Right atrium auricular region (tissue), 2 donors: Measurements from ENCODE around the gene EPB41L4B. TPM values are rescaled to one million over a fixed set of nuclear protein-coding genes. Genes with fewer than 3 reads are reported as not detected.

Experiments
- DNase-seq: peaks from one replicate; pipeline ENCODE4 v3.0.0-alpha.2; 2019; ENCODE audit warnings: low spot score
- H3K27ac ChIP-seq, 2 donors: fragments of 200-600 bp; sonication (generic); 1 replicate in 1 of 2; 2 replicates in 1 of 2; pipeline ENCODE4 v1.5.1; 2016 to 2019
- H3K27me3 ChIP-seq, 2 donors: fragments of 200-600 bp; sonication (generic); one replicate each; pipeline versions ENCODE4 v1.5.1 to v1.6.0; 2017 to 2019
- H3K36me3 ChIP-seq: fragments of 200-600 bp; sonication (generic); one replicate; pipeline ENCODE4 v1.5.1; 2016
- H3K4me1 ChIP-seq, 2 donors: fragments of 200-600 bp; sonication (generic); one replicate each; pipeline versions ENCODE4 v1.5.1 to v1.6.0; 2017 to 2019
- H3K4me3 ChIP-seq, 2 donors: fragments of 200-600 bp; sonication (generic); 1 replicate in 1 of 2; 2 replicates in 1 of 2; pipeline ENCODE4 v1.5.1; 2017 to 2019; ENCODE audit warnings: mild to moderate bottlenecking in 1 of 2, moderate library complexity in 1 of 2
- H3K9me3 ChIP-seq, 2 donors: fragments of 200-600 bp; sonication (generic); one replicate each; pipeline ENCODE4 v1.5.1; 2019
- total RNA-seq, 2 donors: library from RNA; depleted of rRNA; stranded (reverse); fragments of >200 nt; gene quantifications; one replicate each; pipeline ENCODE4 v1.1.0, GENCODE V29; 2016
- TF ChIP-seq, protein P1 (sequence below), 2 donors: fragments of 200-600 bp; sonication (generic); IDR thresholded peaks; one replicate each; pipeline ENCODE4 v1.5.1; 2019; ENCODE audit warnings: antibody characterized with exemption in 2 of 2

The EPB41L4B gene
- total RNA-seq, 2 donors from 2014 or later, result 15.3 to 30.4 TPM

GRCh38 chr9:109161471-109161870 is 159.4 kb downstream of the EPB41L4B start:
- Histone ChIP-seq H3K9me3 (no peaks in the 10 kb centered on the region), H3K36me3 (no peaks in the 10 kb centered on the region), H3K27me3 (no peaks in the 10 kb centered on the region), H3K4me1 (no peaks in the 10 kb centered on the region), H3K27ac (no peak overlapping the region), H3K4me3 (no peak overlapping the region)
- no peak for DNase-seq
- TF ChIP-seq, protein P1, sequence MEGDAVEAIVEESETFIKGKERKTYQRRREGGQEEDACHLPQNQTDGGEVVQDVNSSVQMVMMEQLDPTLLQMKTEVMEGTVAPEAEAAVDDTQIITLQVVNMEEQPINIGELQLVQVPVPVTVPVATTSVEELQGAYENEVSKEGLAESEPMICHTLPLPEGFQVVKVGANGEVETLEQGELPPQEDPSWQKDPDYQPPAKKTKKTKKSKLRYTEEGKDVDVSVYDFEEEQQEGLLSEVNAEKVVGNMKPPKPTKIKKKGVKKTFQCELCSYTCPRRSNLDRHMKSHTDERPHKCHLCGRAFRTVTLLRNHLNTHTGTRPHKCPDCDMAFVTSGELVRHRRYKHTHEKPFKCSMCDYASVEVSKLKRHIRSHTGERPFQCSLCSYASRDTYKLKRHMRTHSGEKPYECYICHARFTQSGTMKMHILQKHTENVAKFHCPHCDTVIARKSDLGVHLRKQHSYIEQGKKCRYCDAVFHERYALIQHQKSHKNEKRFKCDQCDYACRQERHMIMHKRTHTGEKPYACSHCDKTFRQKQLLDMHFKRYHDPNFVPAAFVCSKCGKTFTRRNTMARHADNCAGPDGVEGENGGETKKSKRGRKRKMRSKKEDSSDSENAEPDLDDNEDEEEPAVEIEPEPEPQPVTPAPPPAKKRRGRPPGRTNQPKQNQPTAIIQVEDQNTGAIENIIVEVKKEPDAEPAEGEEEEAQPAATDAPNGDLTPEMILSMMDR (IDR thresholded peaks at IDR 0.05), result no peak

DNA sequence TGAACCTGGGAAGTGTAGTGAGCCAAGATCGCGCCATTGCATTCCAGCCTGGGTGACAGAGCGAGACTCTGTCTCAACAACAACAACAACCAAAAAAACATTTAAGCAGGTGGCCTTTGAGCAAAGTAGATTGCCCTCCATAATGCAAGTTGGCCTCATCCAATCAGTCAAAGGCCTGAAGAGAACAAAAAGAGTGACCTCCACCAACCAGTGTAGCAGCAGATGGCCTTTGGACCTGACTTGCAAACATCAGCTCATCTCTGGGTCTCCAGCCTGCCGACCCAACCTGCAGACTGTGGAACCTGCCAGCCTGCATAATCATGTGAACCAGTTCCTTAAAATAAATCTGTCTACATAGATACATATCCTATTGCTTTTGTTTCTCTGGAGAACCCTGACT is 161.3 kb downstream of the EPB41L4B start:
- no peak for DNase-seq
- H3K36me3 ChIP-seq, result no peaks in the 10 kb centered on the region
- H3K4me1 ChIP-seq, result no peaks in the 10 kb centered on the region
- TF ChIP-seq, protein P1 (IDR thresholded peaks at IDR 0.05), result no peak
- H3K9me3 ChIP-seq, result no peaks in the 10 kb centered on the region
- no peak overlapping the region for H3K4me3 ChIP-seq
- H3K27me3 ChIP-seq, result no peaks in the 10 kb centered on the region
- no peak overlapping the region for H3K27ac ChIP-seq

DNA sequence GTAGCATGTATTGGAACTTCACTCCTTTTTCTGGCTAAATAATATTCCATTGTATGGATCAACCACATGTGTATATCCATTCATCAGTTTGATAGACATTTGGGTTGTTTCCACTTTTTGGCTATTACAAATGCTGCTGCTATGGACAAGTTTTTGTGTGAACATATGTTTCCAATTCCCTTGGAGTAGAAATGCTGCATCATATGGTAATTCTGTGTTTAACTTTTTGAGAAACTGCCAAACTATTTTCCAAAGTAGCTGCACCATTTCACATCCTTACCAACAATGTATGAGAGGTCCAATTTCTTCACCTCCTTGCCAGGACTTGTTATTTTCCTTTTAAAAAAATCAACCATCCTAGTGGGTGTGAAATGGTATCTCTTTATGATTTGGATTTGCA is 162.2 kb downstream of the EPB41L4B start:
- H3K36me3 ChIP-seq, result no peaks in the 10 kb centered on the region
- H3K9me3 ChIP-seq, result no peaks in the 10 kb centered on the region
- H3K27me3 ChIP-seq, result no peaks in the 10 kb centered on the region
- no peak overlapping the region for H3K4me3 ChIP-seq
- no peaks in the 10 kb centered on the region for H3K4me1 ChIP-seq
- TF ChIP-seq, protein P1 (IDR thresholded peaks at IDR 0.05), result no peak
- H3K27ac ChIP-seq, result no peak overlapping the region
- no peak for DNase-seq

- Histone ChIP-seq H3K27me3 (no peaks in the 10 kb centered on the region), H3K27ac (no peak overlapping the region), H3K9me3 (peaks cover 0 to 5% of the 10 kb centered on the region in 2 donors), H3K4me1 (no peaks in the 10 kb centered on the region), H3K36me3 (no peaks in the 10 kb centered on the region), H3K4me3 (no peak overlapping the region)
- TF ChIP-seq, protein P1 (IDR thresholded peaks at IDR 0.05), result no peak
- no peak for DNase-seq
Observed at GRCh38 chr9:109156708-109157107, 164.2 kb downstream of the EPB41L4B start.

GRCh38 chr9:109150925-109151545 is 169.8 kb downstream of the EPB41L4B start:
- H3K27me3 ChIP-seq, result no peaks in the 10 kb centered on the region
- H3K9me3 ChIP-seq, result peaks cover 0 to 5% of the 10 kb centered on the region in 2 donors
- TF ChIP-seq, protein P1 (IDR thresholded peaks at IDR 0.05), result no peak
- no peaks in the 10 kb centered on the region for H3K36me3 ChIP-seq
- H3K4me3 ChIP-seq, result no peak overlapping the region
- DNase-seq, result no peak
- H3K27ac ChIP-seq, result no peak overlapping the region
- no peaks in the 10 kb centered on the region for H3K4me1 ChIP-seq

- Histone ChIP-seq H3K27me3 (no peaks in the 10 kb centered on the region), H3K4me3 (no peak overlapping the region), H3K27ac (no peak overlapping the region), H3K9me3 (peaks cover 0 to 5% of the 10 kb centered on the region in 2 donors), H3K36me3 (no peaks in the 10 kb centered on the region), H3K4me1 (no peaks in the 10 kb centered on the region)
- TF ChIP-seq, protein P1 (IDR thresholded peaks at IDR 0.05), result no peak
- no peak for DNase-seq
Observed at GRCh38 chr9:109149722-109150121, 171.1 kb downstream of the EPB41L4B start.
